Neural cell (in vitro differentiated cells): ENCODE measurements around the gene MS4A2. TPM values are rescaled to one million over a fixed set of nuclear protein-coding genes. Genes with fewer than 3 reads are reported as not detected.

ENCODE experiments used
- H2AFZ ChIP-seq: fragments of 200-600, 300-800 bp; sonication (generic), shearing (Covaris generic); 2 replicates; pipeline ENCODE4 v1.6.0; 2014; ENCODE audit warnings: low read depth, mild to moderate bottlenecking, antibody characterized with exemption, low read length, moderate library complexity
- H3F3A ChIP-seq: fragments of 200-600 bp; shearing (Covaris generic); 2 replicates; pipeline ENCODE4 v1.6.1; 2016; ENCODE audit warnings: mild to moderate bottlenecking, moderate library complexity, mixed read lengths, antibody characterized with exemption, low read length; ENCODE audit not compliant: insufficient read depth, poor library complexity, severe bottlenecking
- H3K27ac ChIP-seq: fragments of 200-600, 300-800 bp; sonication (generic), shearing (Covaris generic); 2 replicates; pipeline ENCODE4 v1.5.1; 2014; ENCODE audit warnings: mild to moderate bottlenecking, low read length, moderate library complexity
- H3K27me3 ChIP-seq: fragments of 300-800, 200-600 bp; sonication (generic), shearing (Covaris generic); 2 replicates; pipeline ENCODE4 v1.6.0; 2014; ENCODE audit warnings: mild to moderate bottlenecking, low read depth, low read length, moderate library complexity; ENCODE audit not compliant: insufficient read depth
- H3K36me3 ChIP-seq: fragments of 300-800, 200-600 bp; sonication (generic), shearing (Covaris generic); 2 replicates; pipeline ENCODE4 v1.5.1; 2014; ENCODE audit warnings: mild to moderate bottlenecking, antibody characterized with exemption, low read length, moderate library complexity; ENCODE audit not compliant: insufficient read depth
- H3K4me2 ChIP-seq: fragments of 300-800, 200-600 bp; sonication (generic), shearing (Covaris generic); 2 replicates; pipeline ENCODE4 v1.6.0; 2014; ENCODE audit warnings: mild to moderate bottlenecking, low read length
- H3K4me3 ChIP-seq: fragments of 300-800, 200-600 bp; sonication (generic), shearing (Covaris generic); 2 replicates; pipeline ENCODE4 v1.5.1; 2014; ENCODE audit warnings: mild to moderate bottlenecking, low read length, moderate library complexity
- H3K79me2 ChIP-seq: fragments of 200-600 bp; shearing (Covaris generic); replicated peaks from 2 replicates; pipeline ENCODE4 v1.6.0; 2014; ENCODE audit warnings: mild to moderate bottlenecking, low read length, moderate library complexity; ENCODE audit not compliant: insufficient read depth
- H3K9ac ChIP-seq: fragments of 300-800, 200-600 bp; sonication (generic), shearing (Covaris generic); 2 replicates; pipeline ENCODE4 v1.6.1; 2016; ENCODE audit warnings: mild to moderate bottlenecking, low read length, mixed read lengths
- H3K9me2 ChIP-seq: fragments of 200-600 bp; shearing (Covaris generic); 2 replicates; pipeline ENCODE4 v1.6.1; 2016; ENCODE audit warnings: mild to moderate bottlenecking, low read length, mixed read lengths; ENCODE audit not compliant: insufficient read depth
- H3K9me3 ChIP-seq: fragments of 200-600, 300-800 bp; sonication (generic), shearing (Covaris generic); 2 replicates; pipeline ENCODE4 v1.6.1; 2016; ENCODE audit warnings: mild to moderate bottlenecking, mixed run types, low read length, moderate library complexity, mixed read lengths
- H4K20me1 ChIP-seq: fragments of 200-600 bp; shearing (Covaris generic); 2 replicates; pipeline ENCODE4 v1.6.1; 2016; ENCODE audit warnings: mild to moderate bottlenecking, mixed run types; ENCODE audit not compliant: insufficient read depth
- EP300 ChIP-seq: fragments of 450-650 bp; conservative IDR thresholded peaks from 2 replicates; pipeline ENCODE4 v1.6.1; 2014; ENCODE audit warnings: antibody characterized with exemption, mild to moderate bottlenecking, moderate library complexity; ENCODE audit not compliant: poor library complexity, severe bottlenecking
- EZH2 ChIP-seq: fragments of 200-600, 300-800 bp; shearing (Covaris generic), sonication (generic); IDR thresholded peaks from 2 replicates; pipeline ENCODE4 v1.6.1; 2014; ENCODE audit warnings: antibody characterized with exemption, low read length, borderline replicate concordance, mild to moderate bottlenecking; ENCODE audit not compliant: insufficient read depth, poor library complexity, severe bottlenecking
- MXI1 ChIP-seq: fragments of 450-650 bp; conservative IDR thresholded peaks from 2 replicates; pipeline ENCODE4 v1.6.1; 2014; ENCODE audit warnings: antibody characterized with exemption, mild to moderate bottlenecking; ENCODE audit not compliant: poor library complexity, severe bottlenecking
- POLR2AphosphoS5 ChIP-seq: IDR thresholded peaks from 2 replicates; pipeline ENCODE4 v1.6.1; 2012
- RAD21 ChIP-seq: fragments of 450-650 bp; conservative IDR thresholded peaks from 2 replicates; pipeline ENCODE4 v1.6.1; 2014; ENCODE audit warnings: antibody characterized with exemption, mild to moderate bottlenecking, moderate library complexity
- SMC3 ChIP-seq: fragments of 450-650 bp; conservative IDR thresholded peaks from 2 replicates; pipeline ENCODE4 v1.6.1; 2014; ENCODE audit warnings: antibody characterized with exemption, mild to moderate bottlenecking, moderate library complexity; ENCODE audit not compliant: poor library complexity
- TAF1 ChIP-seq: IDR thresholded peaks from 2 replicates; pipeline ENCODE4 v1.6.1; 2012; ENCODE audit warnings: low read depth
- polyA plus RNA-seq: library from polyadenylated mRNA; depleted of rRNA; stranded (reverse); fragments of >200 nt; gene quantifications from 2 replicates; pipeline ENCODE4 v1.2.3, GENCODE V29; 2014
- TF ChIP-seq, protein P1 (sequence below): IDR thresholded peaks from 2 replicates; pipeline ENCODE4 v1.6.1; 2012; ENCODE audit warnings: borderline replicate concordance
- TF ChIP-seq, protein P2 (sequence below): fragments of 450-650 bp; IDR thresholded peaks from 2 replicates; pipeline ENCODE4 v1.5.1; 2014; ENCODE audit warnings: antibody characterized with exemption, mild to moderate bottlenecking, moderate library complexity; ENCODE audit not compliant: poor library complexity, severe bottlenecking

The MS4A2 gene
- polyA plus RNA-seq, 1 donor from 2014 or later, result not detected

DNA sequence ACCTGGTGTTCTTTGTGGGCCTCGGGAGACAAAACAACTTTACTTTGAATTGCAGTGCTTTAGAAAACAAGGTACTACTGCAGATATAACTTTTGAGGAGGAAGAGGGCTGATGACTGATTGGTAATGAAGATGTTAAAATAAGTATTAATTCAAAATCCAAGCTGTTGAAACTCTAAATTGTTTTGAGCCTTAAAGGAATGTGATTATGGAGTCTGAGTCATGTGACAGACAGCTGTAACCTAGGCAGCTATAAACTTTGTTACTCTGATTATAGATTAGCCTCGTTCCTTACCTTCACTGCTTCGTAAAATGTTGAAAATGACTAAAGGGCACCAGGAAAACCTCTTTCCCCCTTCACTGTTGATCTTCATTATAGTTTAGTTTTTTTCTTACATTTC is 43.4 kb downstream of the MS4A2 start:
- no peaks in the 10 kb centered on the region for H3K36me3 ChIP-seq
- no peaks in the 10 kb centered on the region for H3F3A ChIP-seq
- H3K27ac ChIP-seq, result no peak overlapping the region
- no peaks in the 10 kb centered on the region for H3K9me2 ChIP-seq
- H3K27me3 ChIP-seq, result no peaks in the 10 kb centered on the region
- no peaks in the 10 kb centered on the region for H3K9me3 ChIP-seq
- no peak overlapping the region for H3K4me2 ChIP-seq
- H4K20me1 ChIP-seq, result no peaks in the 10 kb centered on the region
- no peaks in the 10 kb centered on the region for H3K79me2 ChIP-seq
- H3K9ac ChIP-seq, result no peak overlapping the region
- no peak overlapping the region for H2AFZ ChIP-seq
- TF ChIP-seq EP300 (no peak), RAD21 (no peak), MXI1 (no peak), POLR2AphosphoS5 (no peak), EZH2 (no peak), TAF1 (no peak), SMC3 (no peak)
- TF ChIP-seq, protein P1, sequence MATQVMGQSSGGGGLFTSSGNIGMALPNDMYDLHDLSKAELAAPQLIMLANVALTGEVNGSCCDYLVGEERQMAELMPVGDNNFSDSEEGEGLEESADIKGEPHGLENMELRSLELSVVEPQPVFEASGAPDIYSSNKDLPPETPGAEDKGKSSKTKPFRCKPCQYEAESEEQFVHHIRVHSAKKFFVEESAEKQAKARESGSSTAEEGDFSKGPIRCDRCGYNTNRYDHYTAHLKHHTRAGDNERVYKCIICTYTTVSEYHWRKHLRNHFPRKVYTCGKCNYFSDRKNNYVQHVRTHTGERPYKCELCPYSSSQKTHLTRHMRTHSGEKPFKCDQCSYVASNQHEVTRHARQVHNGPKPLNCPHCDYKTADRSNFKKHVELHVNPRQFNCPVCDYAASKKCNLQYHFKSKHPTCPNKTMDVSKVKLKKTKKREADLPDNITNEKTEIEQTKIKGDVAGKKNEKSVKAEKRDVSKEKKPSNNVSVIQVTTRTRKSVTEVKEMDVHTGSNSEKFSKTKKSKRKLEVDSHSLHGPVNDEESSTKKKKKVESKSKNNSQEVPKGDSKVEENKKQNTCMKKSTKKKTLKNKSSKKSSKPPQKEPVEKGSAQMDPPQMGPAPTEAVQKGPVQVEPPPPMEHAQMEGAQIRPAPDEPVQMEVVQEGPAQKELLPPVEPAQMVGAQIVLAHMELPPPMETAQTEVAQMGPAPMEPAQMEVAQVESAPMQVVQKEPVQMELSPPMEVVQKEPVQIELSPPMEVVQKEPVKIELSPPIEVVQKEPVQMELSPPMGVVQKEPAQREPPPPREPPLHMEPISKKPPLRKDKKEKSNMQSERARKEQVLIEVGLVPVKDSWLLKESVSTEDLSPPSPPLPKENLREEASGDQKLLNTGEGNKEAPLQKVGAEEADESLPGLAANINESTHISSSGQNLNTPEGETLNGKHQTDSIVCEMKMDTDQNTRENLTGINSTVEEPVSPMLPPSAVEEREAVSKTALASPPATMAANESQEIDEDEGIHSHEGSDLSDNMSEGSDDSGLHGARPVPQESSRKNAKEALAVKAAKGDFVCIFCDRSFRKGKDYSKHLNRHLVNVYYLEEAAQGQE, result no peak
- TF ChIP-seq, protein P2, sequence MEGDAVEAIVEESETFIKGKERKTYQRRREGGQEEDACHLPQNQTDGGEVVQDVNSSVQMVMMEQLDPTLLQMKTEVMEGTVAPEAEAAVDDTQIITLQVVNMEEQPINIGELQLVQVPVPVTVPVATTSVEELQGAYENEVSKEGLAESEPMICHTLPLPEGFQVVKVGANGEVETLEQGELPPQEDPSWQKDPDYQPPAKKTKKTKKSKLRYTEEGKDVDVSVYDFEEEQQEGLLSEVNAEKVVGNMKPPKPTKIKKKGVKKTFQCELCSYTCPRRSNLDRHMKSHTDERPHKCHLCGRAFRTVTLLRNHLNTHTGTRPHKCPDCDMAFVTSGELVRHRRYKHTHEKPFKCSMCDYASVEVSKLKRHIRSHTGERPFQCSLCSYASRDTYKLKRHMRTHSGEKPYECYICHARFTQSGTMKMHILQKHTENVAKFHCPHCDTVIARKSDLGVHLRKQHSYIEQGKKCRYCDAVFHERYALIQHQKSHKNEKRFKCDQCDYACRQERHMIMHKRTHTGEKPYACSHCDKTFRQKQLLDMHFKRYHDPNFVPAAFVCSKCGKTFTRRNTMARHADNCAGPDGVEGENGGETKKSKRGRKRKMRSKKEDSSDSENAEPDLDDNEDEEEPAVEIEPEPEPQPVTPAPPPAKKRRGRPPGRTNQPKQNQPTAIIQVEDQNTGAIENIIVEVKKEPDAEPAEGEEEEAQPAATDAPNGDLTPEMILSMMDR, result no peak
- no peak overlapping the region for H3K4me3 ChIP-seq

GRCh38 chr11:60133917-60134316 is 45.5 kb downstream of the MS4A2 start:
- Histone ChIP-seq H3K9ac (no peak overlapping the region), H3F3A (no peaks in the 10 kb centered on the region), H2AFZ (no peak overlapping the region), H3K36me3 (no peaks in the 10 kb centered on the region), H3K9me3 (no peaks in the 10 kb centered on the region), H4K20me1 (no peaks in the 10 kb centered on the region), H3K4me2 (no peak overlapping the region), H3K4me3 (no peak overlapping the region), H3K79me2 (no peaks in the 10 kb centered on the region), H3K27ac (no peak overlapping the region), H3K9me2 (no peaks in the 10 kb centered on the region), H3K27me3 (no peaks in the 10 kb centered on the region)
- TF ChIP-seq RAD21 (no peak), EP300 (no peak)

GRCh38 chr11:60143768-60144167 is 55.3 kb downstream of the MS4A2 start:
- no peaks in the 10 kb centered on the region for H3F3A ChIP-seq
- no peaks in the 10 kb centered on the region for H3K79me2 ChIP-seq
- H3K9ac ChIP-seq, result no peak overlapping the region
- no peak overlapping the region for H3K4me2 ChIP-seq
- no peaks in the 10 kb centered on the region for H3K36me3 ChIP-seq
- no peaks in the 10 kb centered on the region for H3K27me3 ChIP-seq
- no peaks in the 10 kb centered on the region for H4K20me1 ChIP-seq
- H3K4me3 ChIP-seq, result no peak overlapping the region
- H3K27ac ChIP-seq, result no peak overlapping the region
- H3K9me2 ChIP-seq, result no peaks in the 10 kb centered on the region
- H2AFZ ChIP-seq, result no peak overlapping the region
- TF ChIP-seq EZH2 (no peak), POLR2AphosphoS5 (no peak), SMC3 (no peak), EP300 (no peak), RAD21 (no peak), MXI1 (no peak), TAF1 (no peak)
- TF ChIP-seq, protein P1, result no peak
- TF ChIP-seq, protein P2, result no peak
- no peaks in the 10 kb centered on the region for H3K9me3 ChIP-seq
